Hypothalamus (tissue), 51 donors: ENCODE measurements around the gene GSTO2.

Experiments
- DNase-seq, 51 donors: peaks; one replicate each; lab custom pipeline; 2025; lab: John Stamatoyannopoulos, UW

Gene GSTO2

GRCh38 chr10:104336821-104337467 is 68.0 kb downstream of the GSTO2 start:
- no peak for DNase-seq

GRCh38 chr10:104337521-104337984 is 68.6 kb downstream of the GSTO2 start:
- DNase-seq, result peak in 2 of 51 donors; percentile 22 to 32

GRCh38 chr10:104337985-104338735 is 69.2 kb downstream of the GSTO2 start, which contains the start of gene ITPRIP:
TSS of gene ITPRIP (minus strand) at chr10:104338465. CDS start at chr10:104316051, 22,414 bp downstream.
- peak in 39 of 51 donors; percentile 20 to 90 (median 64) for DNase-seq

GRCh38 chr10:104339469-104340110 is 70.6 kb downstream of the GSTO2 start:
- DNase-seq, result peak in 2 of 51 donors; percentile 20 to 34

- DNase-seq, result no peak
These were observed 71.1 kb downstream of the GSTO2 start for GRCh38 chr10:104340111-104340526.

- no peak for DNase-seq
These were observed 71.7 kb downstream of the GSTO2 start for GRCh38 chr10:104340641-104341040.

- DNase-seq, result no peak
These were observed 74.0 kb downstream of the GSTO2 start for GRCh38 chr10:104342941-104343411.

GRCh38 chr10:104344219-104344618 is 75.2 kb downstream of the GSTO2 start:
- DNase-seq, result no peak

GRCh38 chr10:104345515-104345914 is 76.5 kb downstream of the GSTO2 start:
- DNase-seq, result no peak

- DNase-seq, result no peak
These were observed 77.0 kb downstream of the GSTO2 start for GRCh38 chr10:104345941-104346340.

- DNase-seq, result no peak
These were observed 78.5 kb downstream of the GSTO2 start for GRCh38 chr10:104347295-104348045.

- DNase-seq, result no peak
These were observed 79.6 kb downstream of the GSTO2 start for GRCh38 chr10:104348601-104349000.

- DNase-seq, result peak in 1 of 51 donors; percentile 35
These were observed 80.7 kb downstream of the GSTO2 start for GRCh38 chr10:104349623-104350126.

GRCh38 chr10:104350127-104350635 is 81.2 kb downstream of the GSTO2 start:
- DNase-seq, result peak in 3 of 51 donors; percentile 8 to 60 (median 32)

GRCh38 chr10:104351061-104351702 is 82.2 kb downstream of the GSTO2 start:
- DNase-seq, result no peak

GRCh38 chr10:104351919-104352318 is 82.9 kb downstream of the GSTO2 start:
- DNase-seq, result no peak

- DNase-seq, result peak in 48 of 51 donors; percentile 18 to 88 (median 69)
These were observed 84.5 kb downstream of the GSTO2 start, which contains the start of gene CFAP58 for GRCh38 chr10:104353325-104354048. TSS of gene CFAP58 (plus strand) at chr10:104353833. CDS start at chr10:104353898, 65 bp downstream.
